K562 (cell line): Measurements from ENCODE around the gene FFAR1.

ENCODE experiments used
- CREM ChIP-seq: IDR thresholded peaks from 2 replicates; pipeline ENCODE4 v1.6.1; 2014; ENCODE audit warnings: antibody characterized with exemption, low read depth
- CTCF ChIP-seq, 3 experiments: IDR thresholded peaks in 2 of 3; conservative IDR thresholded peaks in 1 of 3; 2 replicates each; pipeline ENCODE4 v1.5.1; 2011 to 2012; ENCODE audit warnings: low read length in 3 of 3, mild to moderate bottlenecking in 3 of 3, control low read depth in 2 of 3, improper control_type of control experiment in 1 of 3, inconsistent platforms in 1 of 3, low read depth in 1 of 3, mixed read lengths in 1 of 3, moderate library complexity in 1 of 3; ENCODE audit not compliant: insufficient read depth in 2 of 3
- E2F8 ChIP-seq: fragments of 450-650 bp; IDR thresholded peaks from 2 replicates; pipeline ENCODE4 v1.7.1; 2018; ENCODE audit warnings: mild to moderate bottlenecking, low read depth; ENCODE audit not compliant: partially characterized antibody
- EGR1 ChIP-seq: fragments of 450-650 bp; conservative IDR thresholded peaks from 2 replicates; pipeline ENCODE4 v1.6.1; 2017; ENCODE audit warnings: mild to moderate bottlenecking
- ELF1 ChIP-seq: fragments of 200-800 bp; sonication (Bioruptor generic); IDR thresholded peaks from 2 replicates; pipeline ENCODE4 v1.6.1; 2016; ENCODE audit warnings: missing genetic modification characterization, missing compliant biosample characterization
- ETV5 ChIP-seq: sonication (generic); formaldehyde crosslinking; IDR thresholded peaks from 2 replicates; pipeline ENCODE4 v1.4.0; 2020; ENCODE audit warnings: low read depth, mild to moderate bottlenecking, missing genetic modification reagents
- HMBOX1 ChIP-seq: sonication (generic); IDR thresholded peaks from 2 replicates; pipeline ENCODE4 v1.6.1; 2016
- POLR2A ChIP-seq: fragments of 450-650 bp; conservative IDR thresholded peaks from 2 replicates; pipeline ENCODE4 v1.6.1; 2016
- RFX5 ChIP-seq: IDR thresholded peaks from 2 replicates; pipeline ENCODE4 v1.6.1; 2011; ENCODE audit warnings: low read depth, mild to moderate bottlenecking, improper control_type of control experiment, low read length
- SIN3A ChIP-seq, 2 experiments: fragments of 150-350 bp in 1 of 2; IDR thresholded peaks; 2 replicates each; pipeline ENCODE4 v1.6.1; 2011 to 2016; ENCODE audit warnings: borderline replicate concordance in 2 of 2, low read depth in 2 of 2, low read length in 2 of 2, mild to moderate bottlenecking in 2 of 2, moderate library complexity in 2 of 2; ENCODE audit not compliant: control insufficient read depth in 1 of 2
- YY1 ChIP-seq, 3 experiments: IDR thresholded peaks; 2 replicates each; pipeline ENCODE4 v1.6.1; 2011; ENCODE audit warnings: low read length in 2 of 3, mild to moderate bottlenecking in 2 of 3, moderate library complexity in 2 of 3, borderline replicate concordance in 1 of 3, control low read depth in 1 of 3, low read depth in 1 of 3; ENCODE audit not compliant: insufficient read depth in 3 of 3, insufficient replicate concordance in 2 of 3, control insufficient read depth in 1 of 3, insufficient read length in 1 of 3; ENCODE audit errors: extremely low read depth in 1 of 3
- ZNF589 ChIP-seq: fragments of 200-800 bp; sonication (Bioruptor generic); IDR thresholded peaks from 2 replicates; pipeline ENCODE4 v1.6.1; 2016; ENCODE audit warnings: low read depth, missing genetic modification characterization, missing compliant biosample characterization

- TF ChIP-seq RFX5 = no peak
- TF ChIP-seq ZNF589 (CRISPR knock-in tag) = no peak
- TF ChIP-seq ETV5 (CRISPR knock-in tag) = no peak
- no peak for TF ChIP-seq POLR2A
- no peak for TF ChIP-seq YY1 (IDR thresholded peaks at IDR 0.05; ENCODE audit: borderline replicate concordance in 1 of 3, control insufficient read depth in 1 of 3, extremely low read depth in 1 of 3, insufficient read depth in 3 of 3, insufficient read length in 1 of 3, insufficient replicate concordance in 2 of 3, low read depth in 1 of 3, low read length in 2 of 3)
- TF ChIP-seq SIN3A (IDR thresholded peaks at IDR 0.05; ENCODE audit: borderline replicate concordance in 2 of 2, control insufficient read depth in 1 of 2, low read depth in 2 of 2, low read length in 2 of 2) = no peak
- TF ChIP-seq E2F8 = no peak
- TF ChIP-seq EGR1 = no peak
- TF ChIP-seq CTCF (IDR thresholded peaks at IDR 0.05 in 2 of 3, conservative IDR thresholded peaks at IDR 0.05 in 1 of 3; ENCODE audit: insufficient read depth in 2 of 3, low read depth in 1 of 3, low read length in 3 of 3) = no peak
- TF ChIP-seq CREM = no peak
- TF ChIP-seq HMBOX1 = no peak
- no peak for TF ChIP-seq ELF1 (tag)
Observed at GRCh38 chr19:35383536-35383935, 35.8 kb downstream of the FFAR1 start.
